ENCODE data around the gene PLD4.
"Not testable (repeated sequence)": the region's sequence is repeated elsewhere in the genome, so short reads cannot be mapped to it uniquely, and the experiment has no call there.

PLD4 gene

DNA sequence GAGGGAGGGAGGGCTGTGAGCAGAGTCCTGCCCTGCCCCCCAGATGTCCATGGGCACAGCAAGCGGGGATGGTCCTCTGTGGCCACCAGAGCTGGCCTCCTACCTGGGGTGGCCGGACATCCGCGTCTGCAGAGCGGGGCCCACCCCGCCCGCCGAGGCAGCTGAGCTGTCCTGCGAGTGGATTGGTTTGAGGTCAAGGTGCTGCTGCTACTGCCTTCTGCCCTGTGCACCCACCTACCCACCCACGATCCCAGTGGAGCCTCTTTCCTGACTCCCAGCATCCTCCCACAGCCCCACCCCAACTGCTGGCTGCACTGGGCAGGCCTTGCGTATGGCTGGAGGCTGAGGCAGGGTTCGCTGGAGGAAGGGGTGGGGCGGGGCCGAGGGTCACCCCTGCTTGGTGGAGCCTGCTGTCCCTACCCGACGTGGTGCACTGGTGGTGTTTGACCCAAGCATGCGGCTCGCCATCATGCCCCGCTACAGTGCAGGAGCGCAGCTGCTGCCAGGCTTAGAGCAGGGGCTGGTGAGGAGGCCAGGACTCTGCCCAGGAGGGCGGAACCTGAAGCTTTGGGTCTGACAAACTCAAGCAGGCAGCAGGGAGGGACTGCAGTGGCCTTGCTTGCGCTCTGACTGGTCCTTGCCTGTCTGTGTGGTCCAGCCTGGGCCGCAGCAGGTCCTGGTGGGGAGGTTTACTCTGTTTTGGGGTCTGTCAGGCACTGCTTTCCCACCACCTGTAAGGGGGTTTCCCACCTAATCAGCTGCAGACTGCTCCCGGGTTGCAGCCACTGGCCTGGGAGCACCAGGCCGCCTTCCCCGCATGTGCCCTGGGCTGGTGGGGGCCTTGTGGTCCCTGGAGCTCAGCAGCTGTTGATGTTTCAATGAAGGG is 35.9 kb upstream of the PLD4 start:
- H3K9me3 ChIP-seq (ENCODE audit: control insufficient read depth, low read depth, low read length), result no peaks in the 10 kb centered on the region
- no peak overlapping the region for H3K27ac ChIP-seq (ENCODE audit: low read length)
- H3K9ac ChIP-seq (ENCODE audit: low read length), result no peak overlapping the region
- H3K36me3 ChIP-seq (ENCODE audit: control insufficient read depth, low read depth, low read length), result no peaks in the 10 kb centered on the region
- H3K27me3 ChIP-seq (ENCODE audit: control insufficient read depth, insufficient read depth, low read length), result no peaks in the 10 kb centered on the region
- H3K4me1 ChIP-seq (ENCODE audit: control insufficient read depth, low read depth, low read length), result no peaks in the 10 kb centered on the region
- H3K4me3 ChIP-seq (ENCODE audit: low read length), result no peak overlapping the region

GRCh38 chr14:104889375-104889757 is 35.3 kb upstream of the PLD4 start:
- H3K9me3 ChIP-seq (ENCODE audit: control insufficient read depth, low read depth, low read length), result no peaks in the 10 kb centered on the region
- H3K36me3 ChIP-seq (ENCODE audit: control insufficient read depth, low read depth, low read length), result no peaks in the 10 kb centered on the region
- H3K9ac ChIP-seq (ENCODE audit: low read length), result no peak overlapping the region
- H3K27me3 ChIP-seq (ENCODE audit: control insufficient read depth, insufficient read depth, low read length), result no peaks in the 10 kb centered on the region
- H3K4me1 ChIP-seq (ENCODE audit: control insufficient read depth, low read depth, low read length), result no peaks in the 10 kb centered on the region
- H3K27ac ChIP-seq (ENCODE audit: low read length), result no peak overlapping the region
- H3K4me3 ChIP-seq (ENCODE audit: low read length), result no peak overlapping the region

DNA sequence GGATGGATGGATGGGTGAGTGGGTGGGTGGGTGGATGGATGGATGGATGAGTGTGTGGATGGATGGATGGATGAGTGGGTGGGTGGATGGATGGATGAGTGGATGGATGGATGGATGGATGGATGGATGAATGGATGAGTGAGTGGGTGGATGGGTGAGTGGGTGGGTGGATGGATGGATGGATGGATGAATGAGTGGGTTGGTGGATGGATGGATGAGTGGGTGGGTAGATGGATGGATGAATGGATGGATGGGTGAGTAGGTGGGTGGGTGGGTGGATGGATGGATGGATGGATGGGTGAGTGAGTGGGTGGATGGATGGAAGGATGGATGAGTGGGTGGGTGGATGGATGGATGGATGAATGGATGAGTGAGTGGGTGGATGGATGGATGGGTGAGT is 34.4 kb upstream of the PLD4 start:
- not testable (repeated sequence) for H3K27me3 ChIP-seq (ENCODE audit: control insufficient read depth, insufficient read depth, low read length); H3K4me3 ChIP-seq (ENCODE audit: low read length); H3K9me3 ChIP-seq (ENCODE audit: control insufficient read depth, low read depth, low read length); H3K36me3 ChIP-seq (ENCODE audit: control insufficient read depth, low read depth, low read length); H3K27ac ChIP-seq (ENCODE audit: low read length); H3K9ac ChIP-seq (ENCODE audit: low read length); H3K4me1 ChIP-seq (ENCODE audit: control insufficient read depth, low read depth, low read length)

- Histone ChIP-seq H3K4me3 (ENCODE audit: low read length) (no peak overlapping the region), H3K36me3 (ENCODE audit: control insufficient read depth, low read depth, low read length) (no peaks in the 10 kb centered on the region), H3K9me3 (ENCODE audit: control insufficient read depth, low read depth, low read length) (no peaks in the 10 kb centered on the region), H3K9ac (ENCODE audit: low read length) (no peak overlapping the region), H3K4me1 (ENCODE audit: control insufficient read depth, low read depth, low read length) (no peaks in the 10 kb centered on the region), H3K27ac (ENCODE audit: low read length) (no peak overlapping the region), H3K27me3 (ENCODE audit: control insufficient read depth, insufficient read depth, low read length) (no peaks in the 10 kb centered on the region)
These were observed 33.5 kb upstream of the PLD4 start for GRCh38 chr14:104891121-104891551.

DNA sequence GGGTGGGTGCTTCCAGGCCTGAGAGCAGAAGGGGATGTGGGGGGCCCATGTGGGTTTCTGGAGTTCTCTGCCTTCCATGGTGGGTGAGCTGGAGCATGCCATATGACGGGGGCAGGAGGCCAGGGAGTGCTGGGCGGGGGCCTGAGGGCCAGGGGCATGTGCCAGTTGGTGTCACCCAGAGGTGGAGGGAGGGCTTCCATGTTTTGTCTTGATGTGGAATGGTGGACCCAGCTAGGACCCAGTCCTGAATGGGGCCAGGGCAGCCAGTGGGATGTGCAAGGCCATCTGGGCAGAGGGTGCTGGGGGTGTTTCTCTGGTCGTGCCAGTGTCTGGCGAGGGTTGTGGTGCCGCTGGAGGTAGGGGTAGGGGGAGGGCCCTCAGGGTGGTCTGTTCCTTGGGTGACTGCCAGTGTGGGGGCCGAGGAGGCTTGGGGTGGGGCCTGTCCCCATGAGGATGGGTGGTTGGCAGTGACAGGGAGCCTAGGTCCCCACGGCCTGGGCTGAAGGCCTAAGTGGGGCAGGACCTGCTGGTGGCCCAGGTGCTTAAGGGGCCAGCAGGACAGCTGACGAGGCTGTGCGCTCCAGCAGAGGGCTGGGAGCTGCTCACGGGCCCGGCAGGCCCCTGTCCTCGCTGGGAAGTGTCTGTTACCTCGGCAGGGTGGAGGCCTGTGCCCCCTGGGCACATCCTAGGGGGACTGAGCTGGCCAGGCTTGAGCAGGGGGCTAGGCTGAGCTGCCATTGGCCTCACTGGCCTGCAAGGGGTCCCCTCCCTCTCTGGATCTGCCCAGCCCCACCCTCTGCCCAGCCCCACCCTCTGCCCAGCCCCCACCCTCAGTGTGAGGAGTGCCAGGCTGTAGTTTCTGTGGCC is 32.8 kb upstream of the PLD4 start:
- no peak overlapping the region for H3K9ac ChIP-seq (ENCODE audit: low read length)
- H3K36me3 ChIP-seq (ENCODE audit: control insufficient read depth, low read depth, low read length), result no peaks in the 10 kb centered on the region
- no peak overlapping the region for H3K4me3 ChIP-seq (ENCODE audit: low read length)
- no peak overlapping the region for H3K27ac ChIP-seq (ENCODE audit: low read length)
- H3K27me3 ChIP-seq (ENCODE audit: control insufficient read depth, insufficient read depth, low read length), result no peaks in the 10 kb centered on the region
- H3K4me1 ChIP-seq (ENCODE audit: control insufficient read depth, low read depth, low read length), result no peaks in the 10 kb centered on the region
- H3K9me3 ChIP-seq (ENCODE audit: control insufficient read depth, low read depth, low read length), result no peaks in the 10 kb centered on the region

- no peak overlapping the region for H3K9ac ChIP-seq (ENCODE audit: low read length)
- no peak overlapping the region for H3K4me3 ChIP-seq (ENCODE audit: low read length)
- H3K9me3 ChIP-seq (ENCODE audit: control insufficient read depth, low read depth, low read length), result no peaks in the 10 kb centered on the region
- H3K4me1 ChIP-seq (ENCODE audit: control insufficient read depth, low read depth, low read length), result no peaks in the 10 kb centered on the region
- no peaks in the 10 kb centered on the region for H3K27me3 ChIP-seq (ENCODE audit: control insufficient read depth, insufficient read depth, low read length)
- no peaks in the 10 kb centered on the region for H3K36me3 ChIP-seq (ENCODE audit: control insufficient read depth, low read depth, low read length)
- H3K27ac ChIP-seq (ENCODE audit: low read length), result no peak overlapping the region
These were observed 31.9 kb upstream of the PLD4 start for GRCh38 chr14:104892531-104893434.

DNA sequence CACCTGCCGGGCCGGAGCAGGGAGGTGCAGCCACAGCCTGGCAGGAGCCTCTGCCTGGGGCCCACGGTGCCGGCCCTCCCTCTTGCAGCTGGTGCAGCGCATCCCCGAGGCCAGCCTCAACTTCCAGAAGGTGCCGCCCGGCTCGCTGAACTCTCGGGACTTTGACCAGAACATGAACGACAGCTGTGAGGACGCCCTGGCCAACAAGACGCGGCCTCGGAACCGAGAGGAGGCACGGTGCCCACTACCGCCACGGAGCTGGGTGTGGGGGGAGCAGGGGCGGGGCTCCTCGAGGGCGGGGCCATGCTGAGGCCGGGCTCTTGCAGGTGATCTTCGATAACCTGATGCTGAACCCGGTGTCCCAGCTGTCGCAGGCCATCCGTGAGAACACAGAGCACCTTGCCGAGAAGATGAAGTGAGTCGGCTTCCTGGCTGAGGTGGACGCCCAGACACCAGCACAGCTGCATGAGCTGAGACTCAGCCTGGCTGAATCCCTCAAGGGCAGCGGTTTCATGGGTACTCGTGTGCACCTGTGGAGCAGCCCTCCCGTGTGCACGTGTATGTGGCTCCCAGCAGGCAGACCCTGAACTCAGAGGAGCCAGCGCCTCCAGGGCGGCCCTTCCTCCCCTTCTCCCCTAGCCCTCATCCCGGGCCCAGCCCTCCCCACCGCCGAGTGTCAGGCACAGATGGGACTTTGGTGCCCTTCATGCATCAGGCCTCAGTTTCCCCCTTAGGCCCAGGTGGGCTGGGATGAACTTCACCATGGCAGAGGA is 31.1 kb upstream of the PLD4 start:
- Histone ChIP-seq H3K27ac (ENCODE audit: low read length) (no peak overlapping the region), H3K9ac (ENCODE audit: low read length) (no peak overlapping the region), H3K9me3 (ENCODE audit: control insufficient read depth, low read depth, low read length) (no peaks in the 10 kb centered on the region), H3K4me1 (ENCODE audit: control insufficient read depth, low read depth, low read length) (no peaks in the 10 kb centered on the region), H3K4me3 (ENCODE audit: low read length) (no peak overlapping the region), H3K27me3 (ENCODE audit: control insufficient read depth, insufficient read depth, low read length) (no peaks in the 10 kb centered on the region), H3K36me3 (ENCODE audit: control insufficient read depth, low read depth, low read length) (no peaks in the 10 kb centered on the region)

- no peaks in the 10 kb centered on the region for H3K9me3 ChIP-seq (ENCODE audit: control insufficient read depth, low read depth, low read length)
- no peaks in the 10 kb centered on the region for H3K4me1 ChIP-seq (ENCODE audit: control insufficient read depth, low read depth, low read length)
- H3K27ac ChIP-seq (ENCODE audit: low read length), result no peak overlapping the region
- H3K4me3 ChIP-seq (ENCODE audit: low read length), result no peak overlapping the region
- no peaks in the 10 kb centered on the region for H3K27me3 ChIP-seq (ENCODE audit: control insufficient read depth, insufficient read depth, low read length)
- no peaks in the 10 kb centered on the region for H3K36me3 ChIP-seq (ENCODE audit: control insufficient read depth, low read depth, low read length)
- H3K9ac ChIP-seq (ENCODE audit: low read length), result no peak overlapping the region
These were observed 30.1 kb upstream of the PLD4 start for GRCh38 chr14:104894331-104895206.

GRCh38 chr14:104895207-104895785 is 29.4 kb upstream of the PLD4 start:
- Histone ChIP-seq H3K4me1 (ENCODE audit: control insufficient read depth, low read depth, low read length) (no peaks in the 10 kb centered on the region), H3K9ac (ENCODE audit: low read length) (no peak overlapping the region)

More at GRCh38 chr14:104895207-104895785, 29.4 kb upstream of the PLD4 start:
- H3K4me3 ChIP-seq (ENCODE audit: low read length), result no peak overlapping the region
- H3K9me3 ChIP-seq (ENCODE audit: control insufficient read depth, low read depth, low read length), result no peaks in the 10 kb centered on the region
- peaks cover 3% of the 10 kb centered on the region for H3K27me3 ChIP-seq (ENCODE audit: control insufficient read depth, insufficient read depth, low read length)
- H3K36me3 ChIP-seq (ENCODE audit: control insufficient read depth, low read depth, low read length), result no peaks in the 10 kb centered on the region
- no peak overlapping the region for H3K27ac ChIP-seq (ENCODE audit: low read length)
